Small intestine (tissue), 7 donors: ENCODE data around the gene TUT7. TPM values are rescaled to one million over a fixed set of nuclear protein-coding genes. Genes with fewer than 3 reads are reported as not detected.

Experiments
- DNase-seq, 2 donors: peaks; one replicate each; pipeline versions ENCODE4 v3.0.0 to v3.0.0-alpha.2; 2013
- FAIRE-seq: peaks from 2 replicates; lab custom pipeline; 2012; peaks lifted over from hg19 to GRCh38; lab: Jason Lieb, UNC
- H3K27ac ChIP-seq, 3 donors: one replicate each; pipeline ENCODE4 v1.5.1; 2013; ENCODE audit warnings: low read length in 2 of 3, mild to moderate bottlenecking in 2 of 3, control low read depth in 1 of 3, inconsistent platforms in 1 of 3, low read depth in 1 of 3, moderate library complexity in 1 of 3
- H3K27me3 ChIP-seq, 3 donors: one replicate each; pipeline ENCODE4 v1.6.1; 2013; ENCODE audit warnings: low read length in 3 of 3, inconsistent platforms in 1 of 3; ENCODE audit not compliant: control insufficient read depth in 3 of 3, insufficient read depth in 3 of 3
- H3K36me3 ChIP-seq, 3 donors: one replicate each; pipeline ENCODE4 v1.6.1; 2013; ENCODE audit warnings: low read length in 3 of 3, inconsistent platforms in 1 of 3, low read depth in 1 of 3, mild to moderate bottlenecking in 1 of 3, moderate library complexity in 1 of 3; ENCODE audit not compliant: control insufficient read depth in 3 of 3, insufficient read depth in 2 of 3
- H3K4me1 ChIP-seq, 3 donors: one replicate each; pipeline ENCODE4 v1.6.1; 2013; ENCODE audit warnings: low read length in 2 of 3, inconsistent platforms in 1 of 3, low read depth in 1 of 3, mild to moderate bottlenecking in 1 of 3, moderate library complexity in 1 of 3; ENCODE audit not compliant: control insufficient read depth in 3 of 3, insufficient read depth in 2 of 3
- H3K4me3 ChIP-seq, 3 donors: one replicate each; pipeline ENCODE4 v1.5.1; 2013; ENCODE audit warnings: low read length in 3 of 3, control low read depth in 1 of 3, inconsistent platforms in 1 of 3, low read depth in 1 of 3, mild to moderate bottlenecking in 1 of 3, moderate library complexity in 1 of 3
- H3K9me3 ChIP-seq, 2 donors: one replicate each; pipeline ENCODE4 v1.6.1; 2013; ENCODE audit warnings: low read depth in 1 of 2, low read length in 1 of 2; ENCODE audit not compliant: control insufficient read depth in 2 of 2, insufficient read depth in 1 of 2
- WGBS, 3 donors: extraction: QIAGEN DNeasy Blood & Tissue Kit; methylation state at CpG; one replicate each; pipeline ENCODE4 v1.1.7; 2013; 5-methylcytosine and 5-hydroxymethylcytosine counted together
- polyA plus RNA-seq, 4 donors: library from polyadenylated mRNA; stranded (reverse) in 3 of 4; unstranded in 1 of 4; fragments of 200-250 nt in 3 of 4; fragments of 120-200 nt in 1 of 4; gene quantifications; one replicate each; pipeline versions ENCODE4 v1.2.1 to v1.2.3, GENCODE V29; 2013
- donor health status: healthy with polysubstance abuse.
- donor health status: control.
- donor health status: control.
- donor health status: Bipolar disorder and iron deficiency.
- donor health status: healthy.

Gene TUT7
- polyA plus RNA-seq, 4 donors: 11.1 to 28.6 (median 22.0) TPM

DNA sequence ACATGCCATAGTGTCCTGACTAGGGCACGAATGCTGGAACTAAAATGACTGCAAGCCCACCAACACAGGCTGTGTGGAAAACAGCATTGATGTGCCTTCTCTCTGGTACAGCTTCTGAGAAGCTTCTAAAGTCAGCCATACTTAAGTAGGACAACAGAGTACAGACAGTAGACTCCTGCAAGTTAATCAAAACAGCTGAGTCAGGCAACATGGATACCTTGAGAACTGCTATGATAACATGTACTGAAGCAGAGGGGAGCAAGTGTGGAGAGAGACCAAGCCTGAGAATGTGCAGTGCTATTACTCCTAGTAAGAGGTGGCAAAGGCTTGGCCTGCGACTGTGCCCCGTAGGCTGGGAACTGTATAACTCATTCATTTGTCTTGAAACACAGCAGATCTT is 74.4 kb downstream of the TUT7 start:
- no peak for FAIRE-seq
- H3K4me1 ChIP-seq: peaks cover 6 to 18% (median 15%) of the 10 kb centered on the region in 3 donors

DNA sequence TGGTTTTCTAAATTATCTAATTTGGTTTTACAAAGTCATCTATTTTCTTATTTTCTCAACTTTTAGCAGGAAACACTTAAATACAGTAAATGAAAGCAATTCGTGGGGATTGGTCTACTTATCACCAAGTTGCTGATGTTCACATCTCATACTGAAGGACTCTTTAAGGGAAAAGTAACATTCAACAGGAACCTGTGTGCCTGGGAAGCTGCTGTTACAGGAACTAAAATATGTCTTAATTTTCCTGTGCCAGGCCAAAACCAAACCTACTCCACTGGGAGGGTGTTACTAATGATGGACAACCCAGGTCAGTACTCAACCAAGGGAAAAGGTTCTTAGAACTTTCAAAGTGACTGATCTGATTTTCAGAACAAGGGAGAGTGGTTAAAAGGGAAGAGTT is 77.1 kb downstream of the TUT7 start:
- FAIRE-seq: no peak
- WGBS, 3 donors: 36 to 52% (median 39%) methylated on average over 1 of the region's 1 CpG

More for the DNA sequence above, 74.4 kb downstream of the TUT7 start:
- peak; percentile 9 to 32 for DNase-seq
- peaks cover 0 to 8% (median 0%) of the 10 kb centered on the region in 3 donors for H3K36me3 ChIP-seq
- WGBS, 3 donors: 69 to 85% (median 74%) methylated on average over 3 of the region's 3 CpGs
- H3K9me3 ChIP-seq: no peaks in the 10 kb centered on the region
- peak overlapping the region in 1 of 3 donors; percentile 27 for H3K27ac ChIP-seq
- H3K27me3 ChIP-seq: no peaks in the 10 kb centered on the region
- H3K4me3 ChIP-seq: no peak overlapping the region

DNA sequence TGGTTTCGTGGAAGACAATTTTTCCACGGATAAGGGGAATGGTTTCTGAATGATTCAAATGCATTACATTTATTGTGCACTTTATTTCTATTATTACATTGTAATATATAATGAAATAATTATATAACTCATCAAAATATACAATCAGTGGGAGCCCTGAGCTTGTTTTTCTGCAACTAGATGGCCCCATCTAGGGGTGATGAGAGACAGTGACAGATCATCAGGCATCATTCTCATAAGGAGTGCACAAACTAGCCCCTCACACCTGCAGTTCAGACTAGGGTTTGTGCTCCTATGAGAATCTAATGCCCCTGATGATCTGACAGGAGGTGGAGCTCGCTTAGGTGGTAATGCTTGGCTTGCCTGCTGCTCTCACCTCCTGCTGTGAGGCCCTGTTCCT is 78.2 kb downstream of the TUT7 start:
- DNase-seq: no peak
- Histone ChIP-seq H3K9me3 (no peaks in the 10 kb centered on the region), H3K27ac (no peak overlapping the region), H3K4me3 (no peak overlapping the region), H3K4me1 (peaks cover 4 to 14% (median 6%) of the 10 kb centered on the region in 3 donors), H3K27me3 (no peaks in the 10 kb centered on the region), H3K36me3 (peaks cover 5 to 10% (median 8%) of the 10 kb centered on the region in 3 donors)
- WGBS, 3 donors: 84 to 88% (median 85%) methylated on average over 3 of the region's 3 CpGs
- no peak for FAIRE-seq

More for the DNA sequence above, 77.1 kb downstream of the TUT7 start:
- Histone ChIP-seq H3K27ac (no peak overlapping the region), H3K27me3 (no peaks in the 10 kb centered on the region), H3K4me3 (no peak overlapping the region), H3K36me3 (peaks cover 2 to 8% (median 6%) of the 10 kb centered on the region in 3 donors), H3K4me1 (peaks cover 6 to 14% (median 7%) of the 10 kb centered on the region in 3 donors), H3K9me3 (no peaks in the 10 kb centered on the region)
- no peak for DNase-seq

DNA sequence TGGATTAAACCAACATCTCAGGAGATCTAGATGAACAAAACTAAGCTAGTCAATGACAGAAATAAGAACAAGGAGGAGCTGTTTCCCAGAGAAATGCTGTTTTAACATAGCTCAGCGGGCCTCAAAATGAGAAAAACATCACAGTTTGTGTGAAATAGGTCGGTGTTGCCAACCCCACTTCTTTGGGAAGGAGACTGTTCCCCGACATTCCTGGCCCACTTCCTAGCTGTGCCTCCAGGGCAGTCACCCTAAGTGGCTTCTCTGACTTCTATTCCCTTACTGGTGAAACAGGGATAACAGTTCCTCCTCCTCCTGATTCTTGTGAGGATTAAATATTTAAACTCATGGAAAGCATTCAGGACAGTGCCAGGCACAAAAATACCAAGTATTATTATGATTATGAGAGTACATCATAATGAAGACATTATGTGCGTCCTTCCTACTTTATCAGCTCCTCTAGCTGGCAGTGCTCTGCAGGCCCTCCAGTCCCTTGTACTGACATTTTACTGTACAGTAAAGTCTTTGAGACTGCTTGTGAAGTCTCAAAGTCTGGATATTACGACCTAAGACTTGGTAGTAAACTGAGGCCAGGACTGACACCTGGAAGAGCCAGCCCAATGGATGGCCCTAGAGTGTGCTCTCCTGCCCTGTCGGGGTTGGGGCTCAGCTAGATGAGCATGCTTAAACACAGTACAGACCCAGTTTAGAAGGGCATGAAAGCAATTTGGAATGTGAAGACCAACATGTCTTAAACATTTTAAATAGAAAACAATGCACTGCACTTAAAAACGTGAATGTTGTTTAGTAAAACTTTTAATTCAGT is 79.2 kb downstream of the TUT7 start:
- H3K4me3 ChIP-seq: no peak overlapping the region
- WGBS, 3 donors: 82 to 89% (median 86%) methylated on average over 7 of the region's 7 CpGs
- no peaks in the 10 kb centered on the region for H3K9me3 ChIP-seq
- no peak overlapping the region for H3K27ac ChIP-seq
- no peak for DNase-seq
- no peak for FAIRE-seq
- H3K4me1 ChIP-seq: peaks cover 4 to 8% (median 4%) of the 10 kb centered on the region in 3 donors
- H3K36me3 ChIP-seq: peaks cover 5 to 10% (median 6%) of the 10 kb centered on the region in 3 donors
- no peaks in the 10 kb centered on the region for H3K27me3 ChIP-seq

DNA sequence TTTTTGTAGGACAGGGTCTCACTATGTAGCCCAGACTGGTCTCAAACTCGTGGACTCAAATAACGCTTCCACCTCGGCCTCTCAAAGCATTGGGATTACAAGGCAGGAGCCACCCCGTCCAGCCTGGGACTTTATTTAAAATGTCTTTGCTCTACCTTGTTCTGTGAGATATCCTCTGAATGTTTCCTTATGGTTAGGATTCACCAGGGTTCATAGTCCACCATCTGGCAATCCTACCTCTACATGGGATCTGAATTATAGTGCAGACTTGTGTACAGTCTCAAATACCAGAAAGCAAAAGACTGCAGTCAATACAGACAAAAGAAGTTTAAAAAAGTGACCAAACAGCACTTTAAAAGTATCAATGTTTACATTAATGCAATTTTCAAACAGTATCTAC is 82.0 kb downstream of the TUT7 start:
- H3K36me3 ChIP-seq: peaks cover 2 to 10% (median 5%) of the 10 kb centered on the region in 3 donors
- DNase-seq: peak; percentile 20 to 45
- H3K9me3 ChIP-seq: no peaks in the 10 kb centered on the region
- 81 to 87% (median 85%) methylated on average over 4 of the region's 4 CpGs for WGBS, 3 donors
- H3K4me3 ChIP-seq: no peak overlapping the region
- no peak for FAIRE-seq
- no peak overlapping the region for H3K27ac ChIP-seq
- peaks cover 0 to 4% (median 0%) of the 10 kb centered on the region in 3 donors for H3K4me1 ChIP-seq
- no peaks in the 10 kb centered on the region for H3K27me3 ChIP-seq

DNA sequence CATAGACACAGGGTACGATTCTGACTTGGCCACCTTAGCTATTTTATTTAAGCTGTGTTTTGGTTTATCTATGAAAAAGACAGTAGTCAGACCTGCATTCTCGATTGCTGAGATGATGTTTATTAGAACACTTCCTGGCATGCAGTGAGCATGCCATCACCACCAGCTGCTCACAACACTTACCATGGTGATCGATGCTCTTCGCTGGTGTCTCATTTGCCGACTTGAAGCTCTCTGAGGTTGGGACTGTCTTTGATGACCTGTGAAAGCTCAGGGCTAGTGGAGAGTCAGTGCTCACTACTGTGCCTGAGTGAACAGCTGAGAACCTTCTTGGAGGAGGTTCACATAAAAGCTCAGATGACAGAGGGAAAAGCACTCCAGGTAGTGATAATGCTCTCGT is 90.3 kb downstream of the TUT7 start:
- WGBS, 3 donors: 89 to 93% (median 91%) methylated on average over 6 of the region's 6 CpGs
- Histone ChIP-seq H3K27me3 (no peaks in the 10 kb centered on the region), H3K4me3 (no peak overlapping the region), H3K27ac (no peak overlapping the region), H3K36me3 (peaks cover 4 to 24% (median 6%) of the 10 kb centered on the region in 3 donors), H3K9me3 (no peaks in the 10 kb centered on the region), H3K4me1 (peaks cover 0 to 2% (median 2%) of the 10 kb centered on the region in 3 donors)
- FAIRE-seq: no peak
- DNase-seq: no peak

DNA sequence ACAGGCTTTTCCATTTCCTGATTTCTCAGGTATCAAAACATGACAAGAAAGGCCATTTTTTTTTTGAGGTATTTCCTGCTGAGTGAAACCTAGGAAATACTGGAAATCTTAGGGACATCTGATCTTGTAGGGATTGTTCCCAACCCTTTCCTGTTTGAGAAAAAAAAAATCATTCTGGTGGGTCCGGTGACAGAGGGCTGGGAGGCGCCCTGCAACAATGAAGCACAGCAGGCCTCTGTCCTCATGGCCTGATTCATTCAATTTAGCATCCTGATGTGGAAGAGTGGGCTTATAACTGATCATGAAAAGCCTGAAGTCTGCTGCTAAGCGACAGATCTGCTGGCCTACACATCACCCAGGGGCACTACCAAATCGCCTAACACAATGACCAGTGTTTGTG is 91.7 kb downstream of the TUT7 start:
- no peaks in the 10 kb centered on the region for H3K9me3 ChIP-seq
- H3K27ac ChIP-seq: no peak overlapping the region
- DNase-seq (no peak), FAIRE-seq (no peak)
- WGBS, 3 donors: 84 to 96% (median 89%) methylated on average over 4 of the region's 4 CpGs
- H3K4me3 ChIP-seq: no peak overlapping the region
- H3K27me3 ChIP-seq: no peaks in the 10 kb centered on the region
- H3K4me1 ChIP-seq: peaks cover 0 to 2% (median 2%) of the 10 kb centered on the region in 3 donors
- peaks cover 4 to 25% (median 6%) of the 10 kb centered on the region in 3 donors for H3K36me3 ChIP-seq

DNA sequence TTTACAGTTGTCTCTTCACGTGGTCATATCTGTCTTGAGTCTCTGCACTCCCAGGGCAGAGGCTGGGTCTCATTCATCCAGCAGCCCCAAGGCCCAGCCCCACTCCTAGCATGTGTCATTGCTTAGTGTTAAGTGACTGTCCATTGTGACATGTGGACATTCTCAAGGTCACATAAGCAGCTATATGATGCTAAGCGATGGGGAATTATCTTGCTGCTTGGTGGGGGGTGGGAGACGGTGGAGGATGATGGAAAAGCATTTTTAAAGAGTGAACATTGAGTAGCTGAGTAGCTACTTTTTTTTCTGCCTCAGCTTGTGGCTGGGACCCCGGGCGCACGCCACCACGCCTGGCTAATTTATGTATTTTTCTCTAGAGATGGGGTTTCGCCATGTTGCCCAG is 94.7 kb downstream of the TUT7 start, which contains the start of gene C9orf153:
Gene C9orf153 (minus strand): TSS at position 101 of the 400 bp plus-strand sequence. CDS start 30,054 bp downstream, outside the sequence.
- DNase-seq (no peak), FAIRE-seq (no peak)
- Histone ChIP-seq H3K27ac (no peak within 1 kb of the TSS), H3K27me3 (no peaks in the 10 kb centered on the region), H3K36me3 (peaks cover 4 to 19% (median 6%) of the 10 kb centered on the region in 3 donors), H3K4me1 (peaks cover 0 to 2% (median 2%) of the 10 kb centered on the region in 3 donors), H3K9me3 (no peaks in the 10 kb centered on the region), H3K4me3 (no peak within 1 kb of the TSS)
- 65 to 90% (median 67%) methylated on average over 8 of the region's 8 CpGs for WGBS, 3 donors
